Stimulated activated CD4-positive, alpha-beta T cell treated with anti-CD3 and anti-CD28 coated beads, Interleukin-15, amount 100 ng/mL, for 48 hours (primary cell): ENCODE results near the gene ASB1.

Experiments
- DNase-seq, 2 donors: peaks; one replicate each; pipeline ENCODE4 v3.0.0-alpha.2; 2020; ENCODE audit warnings: low read depth in 2 of 2

ASB1 gene

DNA sequence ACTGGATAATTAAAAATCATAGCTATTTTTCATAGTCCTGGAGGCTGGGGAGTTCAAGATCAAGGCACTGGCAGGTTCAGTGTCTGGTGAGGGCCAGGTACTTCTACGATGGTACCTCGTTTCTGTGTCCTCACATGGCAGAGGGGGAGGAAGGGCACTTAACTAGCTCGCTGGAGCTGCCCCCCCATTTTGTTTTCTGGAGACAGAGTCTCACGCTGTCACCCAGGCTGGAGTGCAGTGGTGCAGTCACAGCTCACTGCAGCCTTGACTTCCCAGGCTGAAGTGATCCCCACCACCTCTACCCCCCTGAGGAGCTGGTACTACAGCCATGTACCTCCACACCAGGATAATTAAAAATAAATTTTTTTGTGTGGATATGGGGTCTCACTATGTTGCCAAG is 40.3 kb downstream of the ASB1 start:
- no peak for DNase-seq

DNA sequence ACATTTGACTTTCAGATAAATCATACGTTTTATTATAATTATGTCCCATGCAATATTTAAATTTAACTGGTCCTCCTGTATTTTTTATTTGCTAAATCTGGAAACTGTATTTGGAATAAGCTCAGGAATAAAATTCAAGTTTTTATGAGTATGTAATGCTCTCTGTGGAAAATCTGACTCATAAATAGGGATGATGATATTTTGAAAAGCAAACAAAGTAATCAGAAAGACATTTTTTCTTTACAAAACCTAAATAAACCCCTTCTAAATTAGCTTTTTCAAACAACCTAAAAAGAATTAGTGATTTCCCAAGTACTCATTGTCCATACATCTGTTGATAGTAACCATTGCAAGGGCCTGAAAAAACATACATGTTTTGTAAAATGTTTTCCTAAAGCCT is 41.1 kb downstream of the ASB1 start:
- DNase-seq, result no peak

DNA sequence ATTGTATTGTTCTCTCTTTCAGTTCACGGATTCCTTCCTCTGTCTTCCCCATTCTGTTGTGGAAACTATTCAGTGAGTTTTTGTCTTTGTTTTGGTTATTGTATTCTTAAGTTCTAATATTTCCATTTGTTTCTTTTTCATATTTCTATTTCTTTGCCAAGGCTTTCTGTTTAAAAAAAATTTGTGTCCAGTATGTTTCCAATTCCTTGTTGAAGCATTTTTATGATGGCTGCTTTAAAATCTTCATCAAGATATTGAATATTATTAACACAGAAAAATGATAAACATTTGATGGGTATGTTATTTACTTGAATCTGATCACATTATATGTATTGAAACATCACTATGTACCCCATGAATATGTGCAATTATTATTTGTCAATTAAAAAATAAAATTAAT is 42.4 kb downstream of the ASB1 start:
- DNase-seq, result no peak

DNA sequence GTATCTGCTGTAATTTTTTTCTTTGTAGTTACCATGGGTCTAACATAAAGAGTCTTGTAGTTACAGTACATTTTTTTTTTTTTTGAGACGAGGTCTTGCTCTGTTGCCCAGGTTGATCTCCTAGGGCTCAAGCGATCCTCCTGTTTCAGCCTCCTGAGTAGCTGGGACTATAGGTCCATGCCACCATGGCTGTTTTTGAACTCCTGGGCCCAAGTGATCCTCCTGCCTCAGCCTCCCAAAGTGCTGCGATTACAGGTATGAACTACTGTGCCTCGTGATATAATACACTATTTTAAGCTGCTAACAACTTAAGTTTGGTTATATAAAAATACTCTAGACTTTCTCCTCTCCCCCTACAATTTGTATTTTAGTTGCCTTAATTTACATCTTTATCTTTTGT is 46.3 kb downstream of the ASB1 start:
- DNase-seq, result no peak

DNA sequence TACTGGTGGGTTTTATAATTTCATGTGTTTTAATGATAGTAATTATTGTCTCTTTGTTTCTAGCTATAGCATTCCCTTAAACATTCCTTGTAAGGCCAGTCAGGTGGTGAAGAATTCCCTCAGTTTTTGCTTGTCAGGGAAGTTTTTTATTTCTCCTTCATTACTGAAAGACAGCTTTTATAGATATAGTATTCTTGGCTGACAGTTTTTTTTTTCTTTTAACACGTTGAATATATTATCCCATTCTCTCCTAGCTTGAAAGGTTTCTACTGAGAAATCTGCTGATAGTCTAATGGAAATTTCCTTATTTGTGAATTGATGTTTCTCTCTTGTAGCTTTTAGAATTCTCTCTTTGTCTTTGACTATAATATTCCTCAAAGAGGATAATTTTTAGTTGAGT is 46.8 kb downstream of the ASB1 start:
- DNase-seq, result no peak

DNA sequence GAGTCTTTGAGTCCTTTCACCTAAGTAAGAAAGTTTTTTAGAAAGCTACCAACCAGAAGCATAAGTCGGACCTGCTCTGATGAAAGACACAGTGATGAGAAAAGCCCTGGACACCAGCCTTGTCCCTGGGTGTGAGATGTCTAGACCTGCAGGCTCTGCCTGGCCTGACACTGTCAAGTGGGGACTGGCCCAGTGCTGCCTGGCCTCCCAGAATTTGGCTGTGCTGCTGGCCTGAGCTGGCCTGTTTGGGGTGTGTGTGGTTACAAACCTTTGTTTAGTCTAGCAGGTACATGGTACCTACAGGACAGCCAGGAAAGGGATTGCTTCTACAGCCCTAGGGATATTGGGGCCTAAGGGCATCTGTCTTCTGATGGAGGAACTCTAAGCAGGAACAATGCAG is 48.3 kb downstream of the ASB1 start:
- no peak for DNase-seq

DNA sequence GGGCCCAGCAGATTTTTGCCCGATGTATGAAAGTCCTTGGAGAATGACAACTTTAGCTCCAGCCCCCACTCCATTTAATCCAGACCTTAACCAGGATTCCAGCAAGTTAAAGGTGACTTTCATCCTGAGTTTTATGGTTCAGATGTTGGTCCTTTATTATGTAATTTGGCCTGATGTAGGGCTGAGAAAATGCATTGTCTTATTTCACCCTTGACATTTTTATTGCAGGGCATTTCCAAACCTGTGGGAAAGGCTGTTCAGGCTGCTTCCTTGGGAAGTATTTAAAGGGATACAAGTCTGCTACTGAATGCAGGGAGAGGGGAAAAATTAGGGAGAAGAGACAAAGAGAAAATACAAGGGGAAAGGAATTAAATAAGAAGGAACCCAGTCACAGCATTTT is 48.8 kb downstream of the ASB1 start:
- DNase-seq, result no peak

DNA sequence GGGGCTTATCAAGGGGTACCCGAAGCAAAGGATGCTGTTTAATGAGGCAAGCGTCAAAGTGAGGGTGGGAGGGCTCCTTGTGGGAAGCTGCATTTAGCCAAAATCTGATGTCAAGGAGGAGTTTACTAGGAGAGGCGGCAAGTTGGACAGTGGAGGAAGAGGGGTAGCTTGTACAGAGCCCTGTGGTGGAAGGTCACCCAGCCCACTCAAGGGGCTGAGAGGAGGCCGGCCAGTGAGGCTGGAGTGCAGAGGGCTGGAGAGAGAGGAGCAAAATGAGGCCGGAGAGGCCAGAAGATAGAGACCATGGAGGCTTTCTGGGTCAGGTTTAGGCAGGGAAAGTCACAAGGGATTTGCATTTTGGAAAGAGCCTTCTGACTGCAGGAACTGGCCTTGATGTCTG is 49.5 kb downstream of the ASB1 start:
- DNase-seq, result no peak

DNA sequence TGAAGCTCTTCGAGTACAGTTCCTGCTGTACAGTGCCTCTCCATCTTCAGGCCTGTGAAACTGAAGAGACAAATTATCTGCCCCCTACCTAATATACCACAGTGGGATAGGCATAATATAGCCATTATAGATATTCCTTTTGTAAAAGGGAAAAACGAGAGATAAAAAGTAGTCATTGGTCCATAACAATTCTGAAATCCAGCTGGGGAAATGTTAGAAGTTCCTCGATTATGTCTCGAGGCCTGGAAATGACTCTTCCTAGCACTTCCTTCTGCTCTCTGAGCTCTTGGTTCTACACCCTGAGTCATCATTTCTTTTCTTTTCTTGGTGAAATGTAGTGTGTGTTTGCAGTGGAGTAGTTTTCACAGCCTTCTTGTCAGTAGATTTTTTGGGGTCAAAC is 51.5 kb downstream of the ASB1 start:
- DNase-seq, result no peak

DNA sequence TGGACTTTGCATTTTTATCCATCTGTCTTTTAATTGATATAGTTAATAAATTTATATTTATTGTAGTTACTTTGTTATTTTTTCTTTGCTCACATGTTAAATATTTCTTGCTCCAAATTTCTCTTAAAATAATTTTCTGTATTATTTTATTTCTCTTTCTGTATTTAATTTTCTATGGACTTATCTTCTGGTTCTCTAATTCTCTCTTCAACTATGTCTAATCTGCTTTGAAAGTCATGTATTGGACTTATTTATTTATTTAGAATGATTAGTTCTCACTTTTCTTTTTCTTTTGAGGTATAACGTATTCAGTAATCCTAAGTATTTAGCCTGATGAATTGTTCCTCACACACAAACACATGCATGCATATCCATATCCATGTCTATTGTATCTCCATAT is 53.1 kb downstream of the ASB1 start:
- DNase-seq, result no peak

DNA sequence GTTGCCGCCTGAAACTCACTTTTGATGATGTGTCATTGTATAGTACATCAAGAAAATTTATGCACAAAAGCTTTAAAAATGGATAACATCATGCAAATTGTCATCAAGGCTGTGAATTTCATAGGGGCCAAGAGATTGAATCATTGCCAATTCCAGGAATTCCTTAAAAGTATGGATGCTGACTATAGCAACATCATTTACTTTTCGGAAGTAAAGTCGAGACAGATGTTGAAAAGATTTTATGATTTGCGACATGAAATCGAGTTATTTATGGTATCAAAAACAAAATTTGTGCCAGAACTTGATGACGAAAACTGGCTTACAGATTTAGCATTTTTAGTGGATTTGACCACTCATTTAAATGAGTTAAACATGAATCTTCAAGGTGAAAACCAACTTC is 56.3 kb downstream of the ASB1 start:
- no peak for DNase-seq

DNA sequence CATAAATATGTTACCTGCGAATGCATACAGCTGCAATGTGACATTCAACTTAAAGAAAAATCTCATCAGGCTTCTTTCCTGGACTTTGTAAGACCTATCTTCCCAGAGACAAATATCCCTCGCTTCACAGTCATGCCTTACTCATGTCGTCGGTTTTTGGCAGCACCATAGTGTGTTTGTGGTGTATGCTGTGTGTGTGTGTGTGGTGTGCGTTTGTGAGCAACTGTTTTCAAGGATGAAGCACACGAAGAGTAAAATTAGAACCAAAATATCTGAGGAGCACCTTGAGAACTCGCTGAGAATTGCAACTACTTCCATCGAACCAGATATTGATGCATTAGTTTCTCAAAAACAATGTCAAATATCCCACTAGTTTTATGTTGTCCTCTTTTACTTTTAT is 56.9 kb downstream of the ASB1 start:
- no peak for DNase-seq

DNA sequence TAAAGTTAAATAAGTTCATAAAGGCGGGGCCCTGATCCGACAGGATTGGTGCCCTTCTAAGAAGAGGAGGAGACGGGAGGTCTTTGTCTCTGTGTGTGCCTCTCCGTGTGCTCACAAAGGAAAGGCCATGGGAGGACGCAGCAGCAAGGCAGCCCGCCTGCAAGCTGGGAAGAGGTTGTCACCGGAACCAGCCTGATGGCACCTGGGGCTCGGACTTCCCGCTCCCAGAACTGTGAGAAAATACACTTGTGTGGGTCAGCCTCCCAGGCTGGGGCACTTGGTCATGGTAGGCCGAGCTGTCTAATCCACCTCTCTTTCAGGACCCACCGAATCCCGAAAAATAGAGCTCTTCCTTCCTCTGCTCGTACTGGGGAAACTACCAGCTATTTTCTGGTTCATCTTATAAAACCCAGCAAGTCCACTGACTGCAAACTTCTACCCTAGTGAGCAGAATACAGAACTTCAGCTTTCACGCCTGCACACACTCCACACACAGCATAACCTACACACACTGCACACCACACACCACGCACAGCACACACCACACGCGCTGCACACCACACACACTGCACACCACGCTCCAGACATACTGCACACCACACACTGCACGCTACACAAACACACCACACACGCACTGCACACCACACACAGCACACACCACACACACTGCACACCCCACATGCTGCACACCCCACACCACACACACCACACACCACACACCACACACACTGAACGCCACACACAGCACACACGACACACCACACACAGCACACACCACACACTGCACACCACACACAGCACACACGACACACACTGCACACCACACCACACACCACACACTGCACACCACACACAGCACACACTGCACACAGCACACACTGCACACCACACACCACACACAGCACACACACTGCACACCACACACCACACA is 58.1 kb downstream of the ASB1 start:
- no peak for DNase-seq

DNA sequence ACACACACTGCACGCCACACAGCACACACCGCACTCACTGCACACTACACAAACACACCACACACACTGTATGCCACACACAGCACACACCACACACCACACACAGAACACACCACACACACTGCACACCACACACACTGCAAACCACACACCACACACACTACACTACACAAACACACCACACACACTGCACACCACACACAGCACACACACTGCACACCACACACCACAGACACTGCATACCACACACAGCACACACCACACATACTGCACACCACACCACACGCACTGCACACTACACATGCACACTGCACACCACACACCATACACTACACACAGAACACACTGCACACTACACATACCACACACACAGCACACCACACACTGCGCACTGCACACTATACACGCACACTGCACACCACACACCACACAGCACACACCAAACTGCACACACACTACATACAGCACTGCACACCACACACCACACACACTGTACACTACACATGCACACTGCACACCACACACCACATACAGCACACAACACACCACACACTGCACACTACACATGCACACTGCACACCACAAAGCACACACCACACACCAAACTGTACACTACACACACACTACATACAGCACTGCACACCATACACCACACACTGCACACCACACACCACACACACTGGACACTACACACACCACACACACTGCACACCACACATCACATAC is 59.6 kb downstream of the ASB1 start:
- DNase-seq, result no peak

DNA sequence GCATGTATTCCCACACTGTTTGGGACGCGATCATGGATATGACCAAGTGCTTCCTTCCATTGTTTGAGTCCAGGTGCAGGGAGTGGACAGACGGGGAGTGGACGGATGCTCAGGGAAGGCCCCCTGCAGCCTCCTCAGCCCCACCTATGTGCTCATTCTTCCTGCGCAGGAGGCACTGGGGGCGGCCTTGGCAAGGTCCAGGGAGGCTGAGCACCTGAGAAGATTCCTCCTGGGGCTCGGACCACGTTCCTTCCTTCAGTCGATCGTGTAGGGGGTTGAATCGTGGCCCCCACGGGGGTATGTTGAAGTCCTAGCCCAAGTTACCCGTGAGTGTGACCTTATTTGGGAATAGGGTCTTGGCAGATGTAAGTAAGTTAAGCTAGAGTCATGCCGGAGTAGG is 60.4 kb downstream of the ASB1 start:
- DNase-seq, result no peak

DNA sequence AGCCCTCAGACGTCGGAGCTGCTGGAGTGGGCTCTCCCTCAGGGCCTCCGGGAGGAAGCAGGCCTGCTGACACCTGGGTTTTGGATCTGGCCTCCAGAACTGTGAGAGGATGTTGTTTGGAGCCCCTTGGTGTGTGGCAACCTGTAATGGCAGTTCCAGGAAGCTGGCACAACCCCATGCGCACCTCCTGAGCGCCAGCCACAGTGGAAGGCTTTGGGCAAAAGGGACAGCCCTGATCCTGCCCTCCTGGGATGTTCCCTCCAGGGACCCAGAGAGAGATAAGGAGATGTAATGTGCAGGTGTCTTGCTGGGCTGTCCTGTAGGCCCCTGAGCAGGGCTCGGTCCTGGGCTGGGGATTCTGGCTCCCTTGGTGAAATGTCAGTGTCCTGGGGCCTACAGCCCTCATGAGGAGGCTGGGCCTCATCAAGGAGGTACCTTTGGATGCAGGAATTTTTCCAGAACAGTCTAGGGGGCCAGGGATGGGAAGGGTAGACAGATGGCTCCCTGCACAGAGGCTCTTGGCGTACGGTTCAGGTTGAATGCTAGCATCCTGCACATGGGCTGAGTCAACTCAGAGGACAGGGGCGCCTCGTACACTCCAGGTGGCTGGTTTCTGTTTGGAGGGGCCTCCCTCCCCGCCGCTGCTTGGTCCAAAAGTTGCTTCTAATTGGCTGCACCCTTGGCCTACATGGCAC is 61.1 kb downstream of the ASB1 start:
- DNase-seq, result no peak

DNA sequence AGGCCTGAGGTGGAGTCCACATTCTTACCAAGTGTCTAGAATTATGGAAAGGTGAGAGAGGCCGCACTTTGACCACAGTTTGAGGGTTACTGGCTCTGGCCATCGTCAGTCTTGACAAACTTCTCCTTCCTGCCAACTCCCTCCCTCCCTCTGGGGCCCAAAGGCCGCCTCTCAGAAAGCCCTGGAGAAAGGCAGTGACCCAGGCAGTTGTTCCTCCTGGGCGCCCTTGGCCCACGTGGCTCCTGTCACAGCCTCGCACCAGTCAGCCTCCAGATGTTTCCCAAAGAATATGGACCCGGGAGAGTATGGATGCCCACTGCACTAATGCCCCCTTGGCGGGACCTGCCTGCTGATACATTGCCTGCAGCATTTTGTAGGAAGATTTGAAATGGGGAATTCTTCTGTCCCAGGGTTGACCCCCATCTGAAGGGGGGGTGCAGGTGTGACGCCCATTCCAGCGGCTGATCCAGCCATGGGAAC is 61.7 kb downstream of the ASB1 start:
- DNase-seq, result no peak

DNA sequence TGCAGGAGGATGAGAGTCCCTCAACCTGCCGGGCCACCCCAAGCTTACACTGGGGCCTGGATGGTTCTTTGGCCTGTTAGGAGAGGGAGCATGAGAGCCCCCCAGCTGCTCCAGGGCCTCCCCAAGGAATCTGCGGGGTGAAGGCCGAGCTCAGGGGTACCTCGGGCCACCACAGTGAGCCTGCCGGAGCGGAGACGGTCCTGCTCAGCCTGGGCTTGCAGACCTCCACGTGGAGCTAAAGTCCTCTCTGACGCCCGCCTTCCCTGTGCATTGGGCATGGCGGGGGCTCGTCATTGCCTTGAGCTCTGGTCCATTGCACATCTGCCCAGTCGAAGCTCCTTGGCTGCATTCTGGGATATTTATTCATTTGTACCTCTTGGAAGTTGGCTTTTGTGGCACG is 62.7 kb downstream of the ASB1 start:
- no peak for DNase-seq

DNA sequence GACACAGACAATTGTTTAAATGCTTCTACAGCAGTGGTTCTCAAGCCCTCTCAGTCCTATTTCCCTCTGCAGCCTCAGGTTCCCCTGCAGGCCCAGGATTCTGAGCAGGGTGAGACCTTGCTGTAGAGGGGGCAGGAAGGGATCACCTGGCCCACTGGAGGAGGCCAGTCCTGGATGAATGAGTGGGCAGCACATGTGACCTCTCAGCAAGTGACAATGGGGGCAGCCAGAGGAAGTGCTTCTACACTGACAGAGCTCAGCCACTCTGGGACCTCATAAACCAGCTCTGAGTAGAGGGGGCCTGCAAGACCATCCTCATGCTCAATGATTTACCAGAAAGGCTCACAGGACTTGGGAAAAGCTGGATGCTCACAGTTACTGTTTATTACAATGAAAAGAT is 63.2 kb downstream of the ASB1 start:
- no peak for DNase-seq

DNA sequence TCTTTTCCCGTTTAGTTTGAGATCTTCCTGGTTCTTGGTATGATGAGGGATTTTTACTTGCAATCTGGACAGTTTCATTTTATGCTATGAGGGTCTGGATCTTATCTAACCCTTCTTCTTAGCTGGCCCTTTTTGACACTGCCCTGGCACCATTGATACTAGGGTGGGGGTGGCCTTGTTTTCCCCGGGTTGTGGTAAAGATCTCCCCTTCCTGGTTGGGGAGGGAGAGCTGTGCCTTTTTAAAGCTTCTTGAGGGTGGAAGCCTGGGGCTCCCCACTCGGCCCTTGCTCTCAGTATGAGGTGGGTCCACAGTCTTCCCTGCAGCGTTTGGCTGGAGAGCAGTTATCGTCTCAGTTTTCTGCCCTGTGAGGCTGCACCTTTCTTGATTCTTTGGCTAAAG is 66.1 kb downstream of the ASB1 start:
- DNase-seq, result no peak

DNA sequence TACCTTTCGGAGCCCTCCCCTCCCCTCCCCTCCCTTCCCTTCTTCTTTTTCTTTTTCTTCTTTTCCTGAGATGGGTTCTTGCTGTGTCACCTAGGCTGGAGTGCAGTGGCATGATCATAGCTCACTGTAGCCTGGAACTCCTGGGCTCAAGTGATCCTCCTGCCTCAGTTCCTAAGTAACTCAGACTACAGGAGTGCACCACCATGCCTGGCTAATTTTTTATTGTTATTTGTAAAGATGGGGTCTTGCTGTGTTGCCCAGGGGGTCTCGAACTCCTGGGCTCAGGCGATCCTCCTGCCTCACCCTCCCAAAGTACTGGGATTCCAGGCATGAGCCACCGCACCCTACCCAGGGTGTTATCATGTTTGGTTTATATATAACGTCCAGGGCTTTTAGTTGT is 66.7 kb downstream of the ASB1 start:
- DNase-seq, result no peak

DNA sequence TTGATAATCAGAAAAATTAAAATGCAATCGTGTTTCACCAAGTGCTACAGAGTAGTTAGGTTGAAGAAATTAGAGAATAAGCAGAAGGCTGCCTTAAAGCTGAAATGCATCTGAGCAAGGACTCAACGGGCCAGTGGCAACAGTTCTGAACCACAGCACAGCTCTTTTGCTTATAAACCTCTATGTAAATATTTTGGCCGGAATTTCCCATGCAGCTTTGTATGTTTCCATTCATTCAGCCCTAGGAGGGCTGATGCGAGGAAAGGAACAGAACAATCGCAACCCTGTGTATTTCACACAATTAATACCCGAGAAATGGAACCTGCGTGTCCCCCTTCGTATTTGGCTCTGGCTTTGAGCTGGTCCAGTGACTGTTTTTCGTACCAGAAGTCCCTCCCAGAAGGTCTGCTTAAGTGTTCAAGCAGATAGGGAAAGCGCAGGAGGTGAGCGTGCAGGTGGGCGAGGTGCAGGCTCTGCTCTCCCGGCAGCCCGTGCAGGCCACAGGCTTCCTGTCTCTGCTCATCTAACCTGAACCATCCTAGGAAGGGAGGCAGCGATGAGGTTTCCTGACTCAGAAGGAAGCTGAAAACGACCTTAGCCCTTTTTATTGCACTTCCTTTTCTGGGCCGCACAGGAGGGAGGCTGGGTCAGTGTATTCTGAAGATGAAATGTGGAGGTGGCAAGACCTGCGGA is 67.3 kb downstream of the ASB1 start:
- DNase-seq, result peak in 1 of 2 donors; percentile 22
